AG04449 (cell line): Measurements from ENCODE around the gene MAST4.
A peak's percentile ranks its signal among the peaks of the same experiment; 100 is the strongest.
"Not testable (repeated sequence)": the region's sequence is repeated elsewhere in the genome, so short reads cannot be mapped to it uniquely, and the experiment has no call there.

Experiments
- CTCF ChIA-PET: fragments of 350-600 bp; formaldehyde crosslinking; extraction: SDS; loops from one replicate; lab custom pipeline; 2021; ENCODE audit warnings: antibody characterized with exemption; lab: Yijun Ruan, JAX
- POLR2A ChIA-PET: fragments of 400-600, 350-600 bp; formaldehyde crosslinking; extraction: SDS; loops from one replicate; lab custom pipeline; 2020; ENCODE audit warnings: antibody characterized with exemption, inconsistent platforms; lab: Yijun Ruan, JAX
- DNase-seq: peaks from one replicate; pipeline ENCODE4 v3.0.0-alpha.2; 2010; ENCODE audit warnings: low read depth, low spot score
- H3K4me3 ChIP-seq: 2 replicates; pipeline ENCODE4 v1.5.1; 2011; ENCODE audit warnings: low read depth, mild to moderate bottlenecking, control low read depth, low read length
- CTCF ChIP-seq: IDR thresholded peaks from one replicate; pipeline ENCODE4 v1.5.1; 2011; ENCODE audit warnings: mild to moderate bottlenecking, moderate library complexity, low read length, control low read depth, inconsistent platforms; ENCODE audit not compliant: insufficient read depth; ENCODE audit errors: missing control alignments

The MAST4 gene

GRCh38 chr5:66821688-66822429 is 225.7 kb downstream of the MAST4 start:
- CTCF ChIA-PET = interaction anchor here (0.9 kb wide), 1 partner anchor 10 kb away, joined by 5 read pairs; no protein-coding TSS in a partner anchor
- POLR2A ChIA-PET = no interaction called here

DNA sequence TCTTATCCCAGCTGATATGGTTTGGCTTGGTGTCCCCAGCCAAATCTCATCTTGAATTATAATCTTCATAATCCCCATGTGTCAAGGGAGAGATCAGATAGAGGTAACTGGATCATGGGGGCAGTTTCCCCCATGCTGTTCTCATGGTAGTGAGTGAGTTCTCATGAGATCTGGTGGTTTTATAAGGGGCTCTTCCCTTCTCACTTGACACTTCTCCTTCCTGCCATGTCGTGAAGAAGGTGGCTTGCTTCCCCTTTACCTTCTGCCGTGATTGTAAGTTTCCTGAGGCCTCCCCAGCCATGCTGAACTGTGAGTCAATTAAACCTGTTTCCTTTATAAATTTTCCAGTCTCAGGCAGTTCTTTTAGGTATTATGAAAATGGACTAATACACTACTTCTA is 226.7 kb downstream of the MAST4 start:
- POLR2A ChIA-PET, H3K4me3 ChIP-seq, DNase-seq, CTCF ChIA-PET: not testable (repeated sequence)

More at GRCh38 chr5:66821688-66822429, 225.7 kb downstream of the MAST4 start:
- DNase-seq = no peak
- no peak overlapping the region for H3K4me3 ChIP-seq
- no peak for TF ChIP-seq CTCF

GRCh38 chr5:66824476-66824875 is 228.3 kb downstream of the MAST4 start:
- POLR2A ChIA-PET = no interaction called here
- H3K4me3 ChIP-seq = no peak overlapping the region
- TF ChIP-seq CTCF = no peak
- CTCF ChIA-PET = interaction anchor here (0.9 to 2.3 kb wide), 3 partner anchors 10 to 384 kb away, joined by 3 to 10 read pairs (median 3); no protein-coding TSS in a partner anchor
- DNase-seq = no peak

DNA sequence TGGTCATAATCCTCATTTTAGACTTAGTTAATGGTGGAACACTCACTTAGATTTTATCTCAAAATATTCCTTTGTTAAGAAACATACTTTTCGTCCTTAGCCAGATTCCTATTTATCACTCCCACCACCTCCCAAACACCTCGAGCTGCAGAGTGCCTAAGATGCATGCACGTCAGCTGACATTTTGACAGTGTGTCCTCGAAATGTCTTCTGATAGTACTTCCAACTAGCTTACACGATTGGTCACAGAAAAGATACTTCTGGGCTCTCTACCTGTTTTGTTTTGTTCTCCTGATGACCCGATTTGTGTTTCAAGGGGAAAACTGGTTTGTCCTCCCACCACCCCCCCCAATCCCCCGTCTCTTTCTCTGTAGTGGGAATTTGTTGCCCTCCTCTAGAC is 230.1 kb downstream of the MAST4 start:
- no peak for TF ChIP-seq CTCF
- POLR2A ChIA-PET = no interaction called here
- CTCF ChIA-PET = interaction anchor here (5.9 kb wide), 1 partner anchor 12 kb away, joined by 46 read pairs; no protein-coding TSS in a partner anchor
- no peak for DNase-seq
- no peak overlapping the region for H3K4me3 ChIP-seq

GRCh38 chr5:66826696-66827095 is 230.5 kb downstream of the MAST4 start:
- CTCF ChIA-PET = interaction anchor here (2.6 to 5.9 kb wide), 2 partner anchors 12 to 18 kb away, joined by 8 to 46 read pairs; no protein-coding TSS in a partner anchor
- no peak for DNase-seq
- POLR2A ChIA-PET = no interaction called here
- TF ChIP-seq CTCF = no peak
- H3K4me3 ChIP-seq = no peak overlapping the region

- no peak for DNase-seq
- CTCF ChIA-PET = interaction anchor here (1.3 to 5.9 kb wide), 6 partner anchors 10 to 381 kb away, joined by 3 to 46 read pairs (median 5); no protein-coding TSS in a partner anchor
- TF ChIP-seq CTCF = no peak
- POLR2A ChIA-PET = no interaction called here
- peak overlapping the region; percentile 54 for H3K4me3 ChIP-seq
These were observed 231.9 kb downstream of the MAST4 start for GRCh38 chr5:66828046-66828547.
